B cell (primary cell): ENCODE measurements around the gene OSBPL5. TPM values are rescaled to one million over a fixed set of nuclear protein-coding genes. Genes with fewer than 3 reads are reported as not detected.

ENCODE experiments used
- ATAC-seq: fragments of 200-7000 bp; cut with Tn5 transposase; one replicate; pipeline ENCODE4 v1.10.0; 2021; ENCODE audit warnings: low read depth, mild to moderate bottlenecking, moderate number of reproducible peaks, moderate library complexity
- CTCF ChIA-PET: fragments of 350-600 bp; sonication (Branson Sonifier 250); formaldehyde crosslinking; loops from one replicate; lab custom pipeline; 2021; ENCODE audit warnings: antibody characterized with exemption, inconsistent platforms; lab: Charles Lee
- POLR2A ChIA-PET: fragments of 350-600 bp; sonication (Branson Sonifier 250); formaldehyde crosslinking; loops from one replicate; lab custom pipeline; 2021; ENCODE audit warnings: antibody characterized with exemption; lab: Charles Lee
- DNase-seq: peaks from one replicate; pipeline ENCODE4 v3.0.0; 2013
- H2AFZ ChIP-seq: 2 replicates; pipeline ENCODE4 v1.6.1; 2012; ENCODE audit warnings: mild to moderate bottlenecking, low read depth, low read length; ENCODE audit not compliant: insufficient read depth, poor library complexity, severe bottlenecking
- H3K27ac ChIP-seq, 2 donors: 1 replicate in 1 of 2; 2 replicates in 1 of 2; pipeline ENCODE4 v1.5.1; 2012 to 2013; ENCODE audit warnings: low read length in 2 of 2, mild to moderate bottlenecking in 2 of 2, moderate library complexity in 1 of 2
- H3K27me3 ChIP-seq, 4 experiments: fragments of 200-600 bp in 1 of 4; sonication (generic) in 1 of 4; replicated peaks in 1 of 4; 1 replicate in 2 of 4; 2 replicates in 2 of 4; pipeline versions ENCODE4 v1.6.1 to v1.7.0; 2013 to 2016; ENCODE audit warnings: low read length in 3 of 4, mild to moderate bottlenecking in 2 of 4, mixed read lengths in 1 of 4, moderate library complexity in 1 of 4; ENCODE audit not compliant: insufficient read depth in 4 of 4, control insufficient read depth in 3 of 4; ENCODE audit errors: control extremely low read depth in 1 of 4
- H3K36me3 ChIP-seq, 2 experiments: replicated peaks in 1 of 2; 1 replicate in 1 of 2; 2 replicates in 1 of 2; pipeline versions ENCODE4 v1.6.1 to v1.7.1; 2013; ENCODE audit warnings: low read length in 1 of 2; ENCODE audit not compliant: insufficient read depth in 2 of 2, control insufficient read depth in 1 of 2; ENCODE audit errors: control extremely low read depth in 1 of 2, extremely low read depth in 1 of 2
- H3K4me1 ChIP-seq, 2 donors: fragments of 200-600 bp in 1 of 2; sonication (generic) in 1 of 2; 1 replicate in 1 of 2; 2 replicates in 1 of 2; pipeline versions ENCODE4 v1.5.1 to v1.6.1; 2013 to 2017; ENCODE audit warnings: low read length in 2 of 2; ENCODE audit not compliant: control insufficient read depth in 2 of 2, insufficient read depth in 2 of 2
- H3K4me2 ChIP-seq: replicated peaks from 2 replicates; pipeline ENCODE3; 2012; ENCODE audit warnings: mild to moderate bottlenecking, low read depth, low read length; ENCODE audit not compliant: poor library complexity, severe bottlenecking
- H3K4me3 ChIP-seq, 5 experiments: fragments of 200-600 bp in 1 of 5; sonication (generic) in 1 of 5; 1 replicate in 3 of 5; 2 replicates in 2 of 5; pipeline versions ENCODE4 v1.5.1 to v1.7.0; 2011 to 2016; ENCODE audit warnings: low read length in 4 of 5, mild to moderate bottlenecking in 4 of 5, low read depth in 2 of 5, control low read depth in 1 of 5, moderate library complexity in 1 of 5; ENCODE audit not compliant: insufficient read depth in 1 of 5; ENCODE audit errors: control extremely low read depth in 1 of 5, extremely low read depth in 1 of 5
- H3K79me2 ChIP-seq: fragments of 200-600 bp; sonication (generic); one replicate; pipeline ENCODE4 v1.6.0; 2016; ENCODE audit warnings: low read length; ENCODE audit not compliant: control insufficient read depth, insufficient read depth
- H3K9ac ChIP-seq: fragments of 200-600 bp; sonication (generic); 2 replicates; pipeline ENCODE4 v1.6.1; 2017; ENCODE audit warnings: mild to moderate bottlenecking, low read length, moderate library complexity
- H3K9me3 ChIP-seq, 3 donors: one replicate each; pipeline versions ENCODE4 v1.6.1 to v1.7.1; 2013; ENCODE audit warnings: low read length in 2 of 3; ENCODE audit not compliant: control insufficient read depth in 2 of 3, insufficient read depth in 1 of 3; ENCODE audit errors: control extremely low read depth in 1 of 3
- H4K20me1 ChIP-seq: 2 replicates; pipeline ENCODE4 v1.6.0; 2012; ENCODE audit warnings: mild to moderate bottlenecking, low read length; ENCODE audit not compliant: insufficient read depth, control insufficient read depth, poor library complexity, severe bottlenecking
- H3K27ac Mint-ChIP-seq: one replicate; pipeline ENCODE4 v1.8.0; 2021; ENCODE audit warnings: mixed read lengths
- H3K27me3 Mint-ChIP-seq: one replicate; pipeline ENCODE4 v1.8.0; 2021; ENCODE audit warnings: mixed read lengths
- H3K4me1 Mint-ChIP-seq: one replicate; pipeline ENCODE4 v1.8.0; 2021; ENCODE audit warnings: mixed read lengths
- H3K4me3 Mint-ChIP-seq: one replicate; pipeline ENCODE4 v1.8.0; 2021; ENCODE audit warnings: mixed read lengths
- H3K9me3 Mint-ChIP-seq: one replicate; pipeline ENCODE4 v1.8.0; 2022; ENCODE audit warnings: mixed read lengths; ENCODE audit not compliant: insufficient read depth
- EZH2 ChIP-seq: IDR thresholded peaks from 2 replicates; pipeline ENCODE4 v1.6.1; 2012; ENCODE audit warnings: borderline replicate concordance, low read depth, mild to moderate bottlenecking, moderate library complexity, low read length; ENCODE audit not compliant: insufficient read depth, poor library complexity, severe bottlenecking
- WGBS: methylation state at CpG from one replicate; pipeline ENCODE4 v1.1.5; 2013; ENCODE audit warnings: missing lambda C conversion rate; ENCODE audit not compliant: insufficient coverage; 5-methylcytosine and 5-hydroxymethylcytosine counted together
- intact Hi-C: fragments of 100-400 bp; cut with micrococcal nuclease; formaldehyde crosslinking; loops from one replicate; pipeline ENCODE4 v1.10.0; 2022
- polyA plus RNA-seq: library from polyadenylated mRNA; depleted of rRNA; stranded (reverse); fragments of >200 nt; gene quantifications from 2 replicates; pipeline ENCODE4 v1.2.3, GENCODE V29; 2012
- total RNA-seq, 2 donors: library from RNA; stranded (reverse); fragments of 120-200 nt in 1 of 2; gene quantifications; 1 replicate in 1 of 2; 2 replicates in 1 of 2; pipeline versions ENCODE4 v1.2.3 to v1.2.4, GENCODE V29; 2013 to 2022
- TF ChIP-seq, protein P1 (sequence below): fragments of 200-600 bp; IDR thresholded peaks from one replicate; pipeline ENCODE4 v1.8.0; 2022; ENCODE audit warnings: antibody characterized with exemption, mild to moderate bottlenecking

Gene OSBPL5
- total and polyA plus RNA-seq, 2 donors (not counting 1 experiment from before 2014, with no cell fraction given) = 0.15 to 1.2 TPM

DNA sequence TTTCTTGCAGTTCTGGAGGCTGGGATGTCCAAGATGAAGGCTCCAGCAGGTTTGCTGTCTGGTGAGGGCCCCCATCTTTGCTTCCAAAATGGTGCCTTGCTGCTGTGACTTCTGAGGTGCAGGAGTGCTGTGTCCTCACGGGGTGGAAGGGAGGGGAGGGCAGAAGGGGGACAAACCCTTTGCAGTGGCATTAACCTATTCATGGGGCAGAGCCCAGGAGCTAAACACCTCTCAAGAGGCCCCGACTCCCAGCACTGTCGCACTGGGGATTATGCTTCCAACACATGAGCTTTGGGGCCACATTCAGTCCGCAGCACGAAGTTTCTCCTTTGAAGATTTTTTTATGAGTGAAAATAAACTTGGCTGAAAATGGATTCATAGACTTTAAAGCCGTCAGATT lies 25.5 kb upstream of the OSBPL5 start:
- no peaks in the 10 kb centered on the region for H3K4me1 Mint-ChIP-seq
- no peak overlapping the region for H3K4me3 Mint-ChIP-seq
- DNase-seq (no peak), ATAC-seq (no peak)
- Histone ChIP-seq H3K9ac (no peak overlapping the region), H3K27me3 (peaks cover 0 to 2% (median 0%) of the 10 kb centered on the region in 4 experiments), H3K4me1 (no peaks in the 10 kb centered on the region), H3K9me3 (peaks cover 0 to 7% (median 0%) of the 10 kb centered on the region in 3 donors), H3K79me2 (no peaks in the 10 kb centered on the region), H4K20me1 (no peaks in the 10 kb centered on the region), H3K36me3 (no peaks in the 10 kb centered on the region), H3K4me3 (no peak overlapping the region), H3K27ac (no peak overlapping the region), H2AFZ (no peak overlapping the region), H3K4me2 (no peak overlapping the region)
- ChIA-PET CTCF (no interaction called here), POLR2A (no interaction called here)
- no peak overlapping the region for H3K27ac Mint-ChIP-seq
- no peak for TF ChIP-seq EZH2
- TF ChIP-seq, protein P1, sequence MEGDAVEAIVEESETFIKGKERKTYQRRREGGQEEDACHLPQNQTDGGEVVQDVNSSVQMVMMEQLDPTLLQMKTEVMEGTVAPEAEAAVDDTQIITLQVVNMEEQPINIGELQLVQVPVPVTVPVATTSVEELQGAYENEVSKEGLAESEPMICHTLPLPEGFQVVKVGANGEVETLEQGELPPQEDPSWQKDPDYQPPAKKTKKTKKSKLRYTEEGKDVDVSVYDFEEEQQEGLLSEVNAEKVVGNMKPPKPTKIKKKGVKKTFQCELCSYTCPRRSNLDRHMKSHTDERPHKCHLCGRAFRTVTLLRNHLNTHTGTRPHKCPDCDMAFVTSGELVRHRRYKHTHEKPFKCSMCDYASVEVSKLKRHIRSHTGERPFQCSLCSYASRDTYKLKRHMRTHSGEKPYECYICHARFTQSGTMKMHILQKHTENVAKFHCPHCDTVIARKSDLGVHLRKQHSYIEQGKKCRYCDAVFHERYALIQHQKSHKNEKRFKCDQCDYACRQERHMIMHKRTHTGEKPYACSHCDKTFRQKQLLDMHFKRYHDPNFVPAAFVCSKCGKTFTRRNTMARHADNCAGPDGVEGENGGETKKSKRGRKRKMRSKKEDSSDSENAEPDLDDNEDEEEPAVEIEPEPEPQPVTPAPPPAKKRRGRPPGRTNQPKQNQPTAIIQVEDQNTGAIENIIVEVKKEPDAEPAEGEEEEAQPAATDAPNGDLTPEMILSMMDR = no peak
- H3K27me3 Mint-ChIP-seq = peaks cover 5% of the 10 kb centered on the region
- intact Hi-C loops = no loop called here
- WGBS = 94% methylated on average over 6 of the region's 6 CpGs
- H3K9me3 Mint-ChIP-seq = no peaks in the 10 kb centered on the region

DNA sequence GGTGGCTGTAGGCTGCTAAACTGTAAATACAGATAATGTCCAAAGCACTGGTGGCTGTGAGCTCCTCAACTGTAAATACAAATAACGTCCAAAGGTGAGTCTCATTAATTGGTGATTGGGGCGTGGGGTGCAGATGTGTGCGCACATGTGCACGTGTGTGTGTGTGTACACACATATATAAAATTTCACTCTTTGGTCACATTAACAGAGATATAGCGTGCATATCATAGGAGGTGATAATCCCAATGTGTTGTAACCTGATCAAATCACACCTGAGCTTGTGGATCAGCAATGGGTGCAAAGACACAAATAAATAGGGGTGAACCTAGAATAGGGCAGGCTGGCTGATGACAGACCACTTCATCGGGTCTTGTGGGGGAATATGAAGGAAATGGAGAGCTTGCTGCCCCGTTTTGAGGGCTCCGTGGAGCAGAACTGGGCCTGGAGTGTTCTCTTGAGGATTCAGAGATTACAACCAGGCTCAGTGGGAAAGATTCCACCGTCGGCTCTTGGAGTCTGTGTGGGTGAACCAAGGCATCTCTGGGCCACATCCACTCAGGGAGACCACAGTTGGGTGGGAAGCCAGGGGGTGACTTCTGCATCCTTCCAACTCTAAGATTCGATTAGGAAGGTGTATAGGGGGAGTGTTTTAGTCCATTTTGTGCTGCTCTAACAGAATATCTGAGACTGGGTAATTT lies 24.9 kb upstream of the OSBPL5 start:
- Mint-ChIP-seq H3K4me1 (no peaks in the 10 kb centered on the region), H3K27me3 (peaks cover 5% of the 10 kb centered on the region), H3K27ac (no peak overlapping the region), H3K9me3 (no peaks in the 10 kb centered on the region), H3K4me3 (no peak overlapping the region)
- H3K36me3 ChIP-seq = no peaks in the 10 kb centered on the region
- no peak overlapping the region for H3K9ac ChIP-seq
- H3K27me3 ChIP-seq = peaks cover 0 to 2% (median 0%) of the 10 kb centered on the region in 4 experiments
- ATAC-seq (no peak), DNase-seq (no peak)
- no peak overlapping the region for H2AFZ ChIP-seq
- H3K9me3 ChIP-seq = peaks cover 0 to 7% (median 0%) of the 10 kb centered on the region in 3 donors
- no peak overlapping the region for H3K27ac ChIP-seq
- intact Hi-C loops = no loop called here
- 91% methylated on average over 6 of the region's 11 CpGs for WGBS
- no peak overlapping the region for H3K4me2 ChIP-seq
- ChIA-PET POLR2A (no interaction called here), CTCF (no interaction called here)
- H3K4me3 ChIP-seq = no peak overlapping the region
- TF ChIP-seq, protein P1 = no peak
- no peak for TF ChIP-seq EZH2
- H3K79me2 ChIP-seq = no peaks in the 10 kb centered on the region
- H4K20me1 ChIP-seq = no peaks in the 10 kb centered on the region
- H3K4me1 ChIP-seq = no peaks in the 10 kb centered on the region
